Natural killer cell (primary cell): ENCODE results near the gene TNNI3K. TPM values are rescaled to one million over a fixed set of nuclear protein-coding genes. Genes with fewer than 3 reads are reported as not detected.

ENCODE experiments used
- ATAC-seq, 3 donors: fragments of 150-1000 bp in 2 of 3; fragments of 200-7000 bp in 1 of 3; cut with Tn5 transposase; 1 replicate in 1 of 3; 2 replicates in 2 of 3; pipeline ENCODE4 v1.10.0; 2021; ENCODE audit warnings: mild to moderate bottlenecking in 2 of 3, moderate library complexity in 2 of 3
- DNase-seq, 2 donors: peaks; one replicate each; pipeline versions ENCODE4 v3.0.0 to v3.0.0-alpha.2; 2013 to 2021; ENCODE audit warnings: mixed read lengths in 1 of 2
- H3K27ac ChIP-seq: one replicate; pipeline ENCODE4 v1.5.1; 2013; ENCODE audit warnings: mild to moderate bottlenecking, low read length
- H3K27me3 ChIP-seq: one replicate; pipeline ENCODE4 v1.6.1; 2013; ENCODE audit warnings: low read length; ENCODE audit not compliant: control insufficient read depth, insufficient read depth
- H3K36me3 ChIP-seq: one replicate; pipeline ENCODE4 v1.6.1; 2013; ENCODE audit warnings: low read length; ENCODE audit not compliant: control insufficient read depth, insufficient read depth
- H3K4me1 ChIP-seq: one replicate; pipeline ENCODE4 v1.6.1; 2013; ENCODE audit warnings: low read length; ENCODE audit not compliant: control insufficient read depth, insufficient read depth
- H3K4me3 ChIP-seq: one replicate; pipeline ENCODE4 v1.5.1; 2013; ENCODE audit warnings: low read length
- H3K9me3 ChIP-seq: one replicate; pipeline ENCODE4 v1.6.1; 2013; ENCODE audit warnings: low read length; ENCODE audit not compliant: control insufficient read depth, insufficient read depth
- H3K27ac Mint-ChIP-seq, 2 donors: one replicate each; pipeline ENCODE4 v1.8.0; 2022; ENCODE audit warnings: mild to moderate bottlenecking in 2 of 2, mixed read lengths in 2 of 2, moderate library complexity in 1 of 2
- H3K27me3 Mint-ChIP-seq, 2 donors: one replicate each; pipeline ENCODE4 v1.8.0; 2022; ENCODE audit warnings: low read depth in 2 of 2, mixed read lengths in 2 of 2
- H3K36me3 Mint-ChIP-seq: one replicate; pipeline ENCODE4 v1.8.0; 2022; ENCODE audit warnings: mixed read lengths
- H3K4me1 Mint-ChIP-seq, 2 donors: one replicate each; pipeline ENCODE4 v1.8.0; 2022; ENCODE audit warnings: mixed read lengths in 2 of 2
- H3K4me3 Mint-ChIP-seq: one replicate; pipeline ENCODE4 v1.8.0; 2022; ENCODE audit warnings: mild to moderate bottlenecking, moderate library complexity, mixed read lengths
- H3K9me3 Mint-ChIP-seq, 2 donors: one replicate each; pipeline ENCODE4 v1.8.0; 2022; ENCODE audit warnings: mixed read lengths in 2 of 2
- CTCF ChIP-seq: fragments of 200-600 bp; IDR thresholded peaks from one replicate; pipeline ENCODE4 v1.8.0; 2022; ENCODE audit warnings: antibody characterized with exemption
- WGBS: methylation state at CpG from one replicate; pipeline ENCODE4 v1.1.7; 2013; ENCODE audit warnings: missing lambda C conversion rate; ENCODE audit not compliant: insufficient coverage; 5-methylcytosine and 5-hydroxymethylcytosine counted together
- intact Hi-C: fragments of 100-400 bp; cut with micrococcal nuclease; formaldehyde crosslinking; loops from one replicate; pipeline ENCODE4 v1.14.2; 2022
- total RNA-seq, 4 donors: library from RNA; stranded (reverse); fragments of 120-200 nt in 1 of 4; gene quantifications; one replicate each; pipeline versions ENCODE4 v1.2.3 to v1.2.4, GENCODE V29; 2013 to 2022

TNNI3K gene
- total RNA-seq, 3 donors from 2014 or later (not counting 1 experiment from before 2014, with no cell fraction given) = 0.72 TPM; not detected in 2

DNA sequence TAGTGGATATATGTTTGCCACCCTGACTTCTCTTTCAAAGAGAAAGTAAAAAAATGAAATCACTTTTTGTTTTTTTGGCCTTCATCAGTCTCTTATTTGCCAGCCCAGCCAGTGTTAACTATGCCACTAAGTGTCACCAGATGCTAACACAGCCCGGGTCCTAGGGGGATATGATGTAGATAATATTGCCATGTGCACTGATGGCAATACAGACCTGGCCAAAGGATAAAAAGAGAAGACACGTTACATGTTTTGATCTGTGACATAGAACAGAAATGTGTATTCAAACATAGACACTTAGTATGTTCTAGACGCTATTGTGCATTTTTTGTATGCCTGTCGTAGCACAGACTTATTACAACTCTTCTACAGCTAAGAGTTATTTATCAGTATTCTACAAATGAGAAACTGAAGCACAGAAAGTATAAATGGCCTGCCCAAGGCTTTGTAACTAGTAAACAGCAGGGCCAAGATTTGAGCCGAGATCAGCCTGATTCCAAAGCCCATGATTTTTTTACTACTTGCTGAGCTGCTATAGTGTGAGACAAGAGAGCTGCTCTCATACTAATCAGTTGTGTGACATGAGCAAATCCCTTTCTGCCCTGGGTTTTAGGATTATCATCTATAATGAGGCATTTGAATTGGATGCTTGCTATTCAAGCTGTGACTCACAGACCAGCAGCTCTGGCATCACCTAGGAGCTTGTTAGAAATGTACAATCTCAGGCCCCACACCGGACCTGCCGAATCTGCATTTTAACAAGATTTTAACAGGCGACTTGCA lies 270.9 kb downstream of the TNNI3K start:
- no peak for DNase-seq
- H3K4me3 ChIP-seq = no peak overlapping the region
- no peaks in the 10 kb centered on the region for H3K36me3 Mint-ChIP-seq
- H3K4me1 Mint-ChIP-seq = no peaks in the 10 kb centered on the region
- H3K4me3 Mint-ChIP-seq = no peak overlapping the region
- no peak for ATAC-seq
- no peaks in the 10 kb centered on the region for H3K9me3 ChIP-seq
- H3K27ac ChIP-seq = no peak overlapping the region
- H3K27me3 Mint-ChIP-seq = no peaks in the 10 kb centered on the region
- H3K9me3 Mint-ChIP-seq = no peaks in the 10 kb centered on the region
- WGBS = 83% methylated on average over 8 of the region's 8 CpGs
- no peak for TF ChIP-seq CTCF
- intact Hi-C loops = no loop called here
- no peaks in the 10 kb centered on the region for H3K36me3 ChIP-seq
- no peaks in the 10 kb centered on the region for H3K4me1 ChIP-seq
- no peaks in the 10 kb centered on the region for H3K27me3 ChIP-seq
- no peak overlapping the region for H3K27ac Mint-ChIP-seq

GRCh38 chr1:74508449-74508848 lies 273.3 kb downstream of the TNNI3K start:
- no peaks in the 10 kb centered on the region for H3K4me1 Mint-ChIP-seq
- Histone ChIP-seq H3K27ac (no peak overlapping the region), H3K36me3 (no peaks in the 10 kb centered on the region), H3K4me3 (no peak overlapping the region), H3K9me3 (no peaks in the 10 kb centered on the region), H3K27me3 (no peaks in the 10 kb centered on the region), H3K4me1 (no peaks in the 10 kb centered on the region)
- H3K36me3 Mint-ChIP-seq = no peaks in the 10 kb centered on the region
- no peak overlapping the region for H3K27ac Mint-ChIP-seq
- H3K4me3 Mint-ChIP-seq = no peak overlapping the region
- no peak for DNase-seq
- 42% methylated on average over 3 of the region's 3 CpGs for WGBS
- no peak for TF ChIP-seq CTCF
- no peaks in the 10 kb centered on the region for H3K27me3 Mint-ChIP-seq
- ATAC-seq = no peak
- H3K9me3 Mint-ChIP-seq = peaks cover 0 to 4% of the 10 kb centered on the region in 2 donors
- intact Hi-C loops = no loop called here

DNA sequence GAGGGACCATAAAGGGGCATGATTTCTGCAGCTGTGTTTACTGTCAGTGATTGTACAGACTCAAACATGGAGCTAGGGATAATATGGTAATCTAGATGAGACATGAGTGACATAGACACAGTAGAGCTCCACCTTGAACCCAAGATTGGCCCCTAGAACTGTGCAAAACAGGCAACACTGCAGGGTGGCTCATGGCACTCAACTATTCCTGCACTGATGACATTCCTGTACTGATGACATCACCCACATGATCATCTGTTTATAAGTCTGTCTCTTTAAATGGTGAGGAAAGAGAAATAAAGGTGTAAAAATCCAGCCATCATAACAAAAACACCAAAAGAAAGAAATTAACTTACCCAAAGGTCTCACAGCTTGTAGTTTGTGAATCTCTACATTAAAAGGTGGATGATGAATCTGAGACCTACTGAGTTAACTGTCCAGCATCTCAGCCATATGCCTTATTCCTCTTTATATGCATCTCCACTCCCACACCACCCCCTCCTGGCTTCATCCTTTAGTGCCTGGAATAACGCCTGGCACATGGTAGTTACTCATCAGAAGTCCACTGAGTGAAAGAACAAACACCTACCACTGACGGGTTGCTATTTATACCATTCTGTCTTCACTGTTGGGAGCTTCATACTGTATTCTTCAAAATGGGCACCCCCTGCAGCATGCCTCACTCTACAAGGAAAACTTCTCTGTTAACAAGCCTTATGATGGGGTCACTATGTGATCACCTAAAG lies 277.2 kb downstream of the TNNI3K start, which contains the start of gene LRRC53:
Gene LRRC53 (minus strand): TSS at position 442 of the 746 bp plus-strand sequence. CDS start 29,262 bp downstream, outside the sequence.
- Mint-ChIP-seq H3K9me3 (peaks cover 0 to 6% of the 10 kb centered on the region in 2 donors), H3K27ac (no peak within 1 kb of the TSS), H3K27me3 (no peaks in the 10 kb centered on the region), H3K36me3 (no peaks in the 10 kb centered on the region), H3K4me1 (no peaks in the 10 kb centered on the region), H3K4me3 (no peak within 1 kb of the TSS)
- Histone ChIP-seq H3K4me1 (no peaks in the 10 kb centered on the region), H3K9me3 (no peaks in the 10 kb centered on the region), H3K36me3 (no peaks in the 10 kb centered on the region), H3K27me3 (no peaks in the 10 kb centered on the region), H3K27ac (no peak within 1 kb of the TSS), H3K4me3 (no peak within 1 kb of the TSS)
- DNase-seq (no peak), ATAC-seq (no peak)
- intact Hi-C loops = no loop called here
- no peak for TF ChIP-seq CTCF
- 82% methylated on average over 2 of the region's 2 CpGs for WGBS
